ENCODE measurements around the gene SLC22A1.
"Not testable (repeated sequence)": the region's sequence is repeated elsewhere in the genome, so short reads cannot be mapped to it uniquely, and the experiment has no call there.

DNA sequence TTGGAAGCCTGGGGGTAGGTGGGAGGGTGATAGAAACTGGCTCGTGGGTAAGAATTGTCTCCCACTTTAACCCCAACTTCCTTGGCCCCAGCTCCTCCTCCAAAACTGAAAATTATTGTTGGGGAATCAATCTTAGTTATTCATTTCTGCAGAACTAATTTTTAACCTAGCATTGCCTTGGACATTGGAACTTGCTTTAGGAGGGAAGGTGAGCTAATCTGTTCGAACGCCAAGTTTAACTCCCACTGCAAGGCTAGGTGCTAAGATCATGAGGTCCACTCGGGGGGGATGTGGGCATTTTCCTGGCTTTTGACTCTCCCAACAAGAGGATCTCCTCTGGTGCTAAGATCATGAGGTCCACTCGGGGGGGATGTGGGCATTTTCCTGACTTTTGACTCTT, 3.5 kb downstream of the SLC22A1 start:
- TF ChIP-seq, protein P1, sequence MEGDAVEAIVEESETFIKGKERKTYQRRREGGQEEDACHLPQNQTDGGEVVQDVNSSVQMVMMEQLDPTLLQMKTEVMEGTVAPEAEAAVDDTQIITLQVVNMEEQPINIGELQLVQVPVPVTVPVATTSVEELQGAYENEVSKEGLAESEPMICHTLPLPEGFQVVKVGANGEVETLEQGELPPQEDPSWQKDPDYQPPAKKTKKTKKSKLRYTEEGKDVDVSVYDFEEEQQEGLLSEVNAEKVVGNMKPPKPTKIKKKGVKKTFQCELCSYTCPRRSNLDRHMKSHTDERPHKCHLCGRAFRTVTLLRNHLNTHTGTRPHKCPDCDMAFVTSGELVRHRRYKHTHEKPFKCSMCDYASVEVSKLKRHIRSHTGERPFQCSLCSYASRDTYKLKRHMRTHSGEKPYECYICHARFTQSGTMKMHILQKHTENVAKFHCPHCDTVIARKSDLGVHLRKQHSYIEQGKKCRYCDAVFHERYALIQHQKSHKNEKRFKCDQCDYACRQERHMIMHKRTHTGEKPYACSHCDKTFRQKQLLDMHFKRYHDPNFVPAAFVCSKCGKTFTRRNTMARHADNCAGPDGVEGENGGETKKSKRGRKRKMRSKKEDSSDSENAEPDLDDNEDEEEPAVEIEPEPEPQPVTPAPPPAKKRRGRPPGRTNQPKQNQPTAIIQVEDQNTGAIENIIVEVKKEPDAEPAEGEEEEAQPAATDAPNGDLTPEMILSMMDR (IDR thresholded peaks at IDR 0.05) = not testable (repeated sequence)
- TF ChIP-seq POLR2AphosphoS5 (IDR thresholded peaks at IDR 0.05; ENCODE audit: low read depth, low read length) = not testable (repeated sequence)

All from Panc1 (cell line).